GM13977 (cell line): Measurements from ENCODE around the gene KCNK3.

Experiments used
- DNase-seq: peaks from one replicate; pipeline ENCODE4 v3.0.0; 2012; ENCODE audit warnings: low spot score
- in situ Hi-C: fragments of 300-500 bp; cut with MboI; formaldehyde crosslinking; loops from one replicate; pipeline ENCODE4 v1.12.0; 2022; ENCODE audit warnings: low sequenced_read_pairs, low pct_unique_long_range_greater_than_20kb, mixed read lengths, inconsistent platforms; ENCODE audit not compliant: unreplicated experiment
- TF ChIP-seq, protein P1 (sequence below): IDR thresholded peaks from 2 replicates; pipeline ENCODE4 v1.5.1; 2012; ENCODE audit warnings: mild to moderate bottlenecking, control low read depth; ENCODE audit not compliant: insufficient read depth; ENCODE audit errors: extremely low read depth, missing control alignments

Gene KCNK3

DNA sequence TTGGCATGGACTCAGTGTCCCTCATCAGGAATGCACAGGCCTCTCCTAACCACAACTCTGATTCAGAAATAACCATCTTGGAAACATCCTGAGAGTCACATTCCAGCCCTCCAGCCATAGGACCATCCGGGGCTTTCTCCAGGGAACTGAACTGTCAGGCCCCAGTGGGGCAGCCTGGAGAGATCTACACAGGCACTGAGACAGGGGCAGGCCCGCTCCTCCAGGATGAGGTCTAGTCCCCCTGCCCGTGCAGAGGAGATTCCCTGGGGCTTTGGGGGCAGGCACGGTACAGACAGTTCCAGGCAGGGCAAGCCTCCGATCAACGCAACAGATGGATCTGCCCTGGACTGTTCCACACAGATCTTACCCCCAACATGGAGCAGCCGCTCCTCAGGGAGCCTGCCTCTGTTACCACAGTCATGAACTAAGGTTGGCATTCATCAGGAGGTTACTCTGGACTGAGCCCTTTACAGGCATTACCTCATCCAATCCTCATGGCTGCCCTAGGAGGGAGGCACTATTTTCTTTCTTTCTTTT, 12.0 kb downstream of the KCNK3 start:
- in situ Hi-C loops, result no loop called here
- TF ChIP-seq, protein P1, sequence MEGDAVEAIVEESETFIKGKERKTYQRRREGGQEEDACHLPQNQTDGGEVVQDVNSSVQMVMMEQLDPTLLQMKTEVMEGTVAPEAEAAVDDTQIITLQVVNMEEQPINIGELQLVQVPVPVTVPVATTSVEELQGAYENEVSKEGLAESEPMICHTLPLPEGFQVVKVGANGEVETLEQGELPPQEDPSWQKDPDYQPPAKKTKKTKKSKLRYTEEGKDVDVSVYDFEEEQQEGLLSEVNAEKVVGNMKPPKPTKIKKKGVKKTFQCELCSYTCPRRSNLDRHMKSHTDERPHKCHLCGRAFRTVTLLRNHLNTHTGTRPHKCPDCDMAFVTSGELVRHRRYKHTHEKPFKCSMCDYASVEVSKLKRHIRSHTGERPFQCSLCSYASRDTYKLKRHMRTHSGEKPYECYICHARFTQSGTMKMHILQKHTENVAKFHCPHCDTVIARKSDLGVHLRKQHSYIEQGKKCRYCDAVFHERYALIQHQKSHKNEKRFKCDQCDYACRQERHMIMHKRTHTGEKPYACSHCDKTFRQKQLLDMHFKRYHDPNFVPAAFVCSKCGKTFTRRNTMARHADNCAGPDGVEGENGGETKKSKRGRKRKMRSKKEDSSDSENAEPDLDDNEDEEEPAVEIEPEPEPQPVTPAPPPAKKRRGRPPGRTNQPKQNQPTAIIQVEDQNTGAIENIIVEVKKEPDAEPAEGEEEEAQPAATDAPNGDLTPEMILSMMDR, result no peak
- DNase-seq, result no peak

DNA sequence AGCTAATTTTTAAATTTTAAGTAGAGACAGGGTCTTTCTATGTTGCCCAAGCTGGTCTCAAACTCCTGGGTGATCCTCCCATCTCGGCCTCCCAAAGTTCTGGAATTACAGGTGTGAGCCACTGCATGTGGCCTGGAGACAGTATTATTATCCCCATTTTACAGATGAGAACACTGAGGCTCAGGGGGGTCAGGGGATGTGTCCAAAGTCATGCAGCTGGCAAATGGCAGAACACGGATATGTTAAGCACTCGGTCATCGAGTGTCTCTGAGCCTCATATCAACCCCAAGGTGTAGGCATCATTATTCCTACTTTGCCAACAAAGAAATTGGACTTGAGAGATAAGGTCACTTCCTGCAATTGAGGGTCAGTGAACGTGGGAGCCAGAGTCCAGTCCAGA, 12.6 kb downstream of the KCNK3 start:
- TF ChIP-seq, protein P1, result no peak
- no peak for DNase-seq
- in situ Hi-C loops, result no loop called here

DNA sequence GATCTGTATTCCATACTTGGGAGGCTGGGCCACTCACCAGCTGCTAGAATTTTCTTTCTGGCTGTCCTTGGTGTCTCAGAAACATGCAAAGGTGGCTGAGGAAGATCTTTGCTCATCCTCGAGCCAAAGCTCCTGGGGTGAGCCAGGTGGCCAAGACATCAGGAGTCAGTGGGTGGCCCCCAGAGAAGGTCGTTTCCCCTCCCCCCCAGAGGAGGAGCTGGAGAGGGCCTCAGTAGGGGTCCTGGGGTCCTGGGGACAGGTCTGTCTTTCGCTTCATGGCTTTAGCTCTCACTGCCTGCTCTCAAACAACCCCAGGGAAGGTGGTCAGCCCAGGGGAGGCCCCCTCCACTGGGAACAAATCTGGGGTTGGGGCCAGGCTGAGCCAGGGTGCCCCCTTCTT, 13.6 kb downstream of the KCNK3 start:
- DNase-seq, result no peak
- in situ Hi-C loops, result no loop called here
- TF ChIP-seq, protein P1, result no peak

DNA sequence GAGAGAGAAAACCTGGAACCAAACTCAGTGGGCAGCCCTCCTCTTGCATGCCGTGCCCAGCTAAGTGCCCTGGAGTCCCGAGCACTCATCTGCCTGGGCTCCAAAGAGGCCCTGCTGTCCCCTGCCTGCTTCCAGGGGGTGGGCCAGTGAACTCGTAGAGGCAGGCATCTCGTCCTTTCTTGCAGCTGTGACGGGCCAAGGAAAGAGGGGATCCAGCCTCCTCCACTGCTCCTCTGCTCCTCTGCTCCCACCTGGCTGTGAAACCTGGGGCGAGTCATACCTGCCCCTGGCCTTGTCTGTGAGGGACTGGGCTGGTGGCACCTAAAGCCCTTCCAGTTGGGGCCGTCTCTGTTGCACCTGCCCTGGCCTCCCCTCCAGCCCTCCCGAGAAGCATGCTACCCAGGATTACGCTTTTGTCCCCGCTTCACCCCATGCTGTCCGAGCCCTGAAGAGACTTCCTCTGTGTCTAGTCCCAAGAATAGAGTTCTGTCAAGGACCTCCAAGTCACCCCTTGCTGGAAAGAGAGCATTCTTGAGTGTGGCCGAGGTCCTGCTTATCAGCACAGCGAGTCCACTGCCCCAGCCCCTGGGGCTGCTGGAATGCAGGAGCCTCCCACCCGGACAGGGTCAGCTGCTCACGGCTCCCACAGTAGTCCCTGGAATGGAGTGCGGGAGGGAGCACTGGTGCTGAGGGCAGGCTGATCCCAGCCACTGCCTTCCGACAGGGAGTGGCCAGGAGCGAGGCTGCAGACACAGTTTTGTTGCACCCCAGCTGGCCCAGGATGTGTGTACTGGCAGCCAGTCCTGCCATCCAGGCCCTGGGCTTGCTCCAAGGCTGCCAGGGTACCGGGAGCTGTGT, 14.3 kb downstream of the KCNK3 start:
- in situ Hi-C loops, result no loop called here
- no peak for DNase-seq
- TF ChIP-seq, protein P1, result no peak

DNA sequence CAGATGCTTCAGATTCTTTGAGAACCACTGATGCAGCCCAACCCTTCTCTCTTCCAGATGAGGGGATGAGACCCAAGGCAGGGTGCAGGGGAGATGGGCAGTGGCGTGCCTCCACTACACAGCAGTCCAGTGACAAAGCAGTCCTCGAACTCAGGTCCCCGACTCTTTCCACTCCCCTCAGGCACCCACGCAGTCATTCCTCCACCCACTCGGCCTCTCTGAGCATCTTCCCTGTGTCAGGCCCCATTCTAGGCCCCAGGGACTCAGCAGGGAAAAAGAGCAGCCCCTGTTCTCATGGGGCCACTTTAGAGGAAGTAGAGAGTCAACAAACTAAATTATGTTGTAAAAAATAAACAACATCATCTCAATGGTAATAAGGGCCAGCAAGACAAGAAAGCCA, 15.2 kb downstream of the KCNK3 start:
- in situ Hi-C loops, result no loop called here
- DNase-seq, result no peak
- TF ChIP-seq, protein P1, result no peak

DNA sequence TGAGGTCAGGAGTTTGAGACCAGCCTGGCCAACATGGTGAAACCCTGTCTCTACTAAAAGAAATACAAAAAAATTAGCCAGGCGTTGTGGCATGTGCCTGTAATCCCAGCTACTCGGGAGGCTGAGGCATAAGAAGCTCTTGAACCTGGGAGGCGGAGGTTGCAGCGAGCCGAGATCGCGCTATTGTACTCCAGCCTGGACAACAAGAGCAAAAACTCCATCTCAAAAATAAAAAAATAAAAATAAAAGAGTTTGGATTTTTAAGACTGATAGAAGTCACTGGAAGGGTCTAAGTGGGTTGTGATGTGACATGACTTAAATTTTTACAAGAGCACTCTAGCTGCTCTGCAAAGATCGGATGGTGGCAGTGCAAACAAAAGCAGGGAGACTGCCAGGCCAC, 15.9 kb downstream of the KCNK3 start:
- TF ChIP-seq, protein P1, result no peak
- no peak for DNase-seq
- in situ Hi-C loops, result no loop called here
